HepG2 (cell line): Measurements from ENCODE around the gene PREP. TPM values are rescaled to one million over a fixed set of nuclear protein-coding genes. Genes with fewer than 3 reads are reported as not detected.
A peak's percentile ranks its signal among the peaks of the same experiment; 100 is the strongest.

Source experiments
- FOXO1 ChIP-seq: sonication (generic); formaldehyde crosslinking; IDR thresholded peaks from 2 replicates; pipeline ENCODE4 v1.4.0; 2020; ENCODE audit warnings: missing genetic modification reagents
- HNF1A ChIP-seq, 2 experiments: sonication (generic) in 1 of 2; formaldehyde crosslinking in 1 of 2; IDR thresholded peaks; 2 replicates each; pipeline versions ENCODE4 v1.4.0 to v1.6.1; 2016 to 2020; ENCODE audit warnings: borderline replicate concordance in 1 of 2, low read depth in 1 of 2, mild to moderate bottlenecking in 1 of 2, missing genetic modification reagents in 1 of 2
- NCOA2 ChIP-seq: sonication (generic); formaldehyde crosslinking; IDR thresholded peaks from 2 replicates; pipeline ENCODE4 v1.8.0; 2022; ENCODE audit warnings: inconsistent platforms
- REXO4 ChIP-seq: sonication (generic); formaldehyde crosslinking; IDR thresholded peaks from 2 replicates; pipeline ENCODE4 v1.8.0; 2022; ENCODE audit warnings: missing genetic modification reagents, mild to moderate bottlenecking, borderline replicate concordance
- SETDB1 ChIP-seq: sonication (generic); formaldehyde crosslinking; IDR thresholded peaks from 2 replicates; pipeline ENCODE4 v1.5.1; 2020; ENCODE audit warnings: missing genetic modification reagents, mild to moderate bottlenecking, borderline replicate concordance
- SOX6 ChIP-seq, 2 experiments: fragments of 450-650 bp in 1 of 2; sonication (generic) in 1 of 2; formaldehyde crosslinking in 1 of 2; IDR thresholded peaks; 2 replicates each; pipeline versions ENCODE4 v1.4.0 to v1.6.1; 2017 to 2020; ENCODE audit warnings: antibody characterized with exemption in 1 of 2, mild to moderate bottlenecking in 1 of 2, missing genetic modification reagents in 1 of 2
- SP140L ChIP-seq: sonication (generic); formaldehyde crosslinking; IDR thresholded peaks from 2 replicates; pipeline ENCODE4 v1.4.0; 2020; ENCODE audit warnings: missing genetic modification reagents, borderline replicate concordance
- TARDBP ChIP-seq: sonication (generic); formaldehyde crosslinking; IDR thresholded peaks from 2 replicates; pipeline ENCODE4 v1.8.0; 2022; ENCODE audit warnings: mild to moderate bottlenecking, missing genetic modification reagents
- ZFY ChIP-seq: sonication (generic); formaldehyde crosslinking; IDR thresholded peaks from 2 replicates; pipeline ENCODE4 v1.4.0; 2020; ENCODE audit warnings: missing genetic modification reagents
- ZMYM4 ChIP-seq: sonication (generic); formaldehyde crosslinking; IDR thresholded peaks from 2 replicates; pipeline ENCODE4 v1.8.1; 2023; ENCODE audit warnings: mild to moderate bottlenecking, missing genetic modification reagents
- ZNF264 ChIP-seq: sonication (generic); formaldehyde crosslinking; IDR thresholded peaks from 2 replicates; pipeline ENCODE4 v1.4.0; 2020; ENCODE audit warnings: missing genetic modification reagents
- ZNF430 ChIP-seq: sonication (generic); formaldehyde crosslinking; IDR thresholded peaks from 2 replicates; pipeline ENCODE4 v1.9.0; 2021; ENCODE audit warnings: mild to moderate bottlenecking, missing genetic modification reagents
- ZNF550 ChIP-seq: sonication (generic); formaldehyde crosslinking; IDR thresholded peaks from 2 replicates; pipeline ENCODE4 v1.4.0; 2020; ENCODE audit warnings: mild to moderate bottlenecking, missing genetic modification reagents, borderline replicate concordance
- ZNF572 ChIP-seq: sonication (generic); formaldehyde crosslinking; IDR thresholded peaks from 2 replicates; pipeline ENCODE4 v1.5.1; 2020; ENCODE audit warnings: mild to moderate bottlenecking, missing genetic modification reagents
- ZNF709 ChIP-seq: sonication (generic); formaldehyde crosslinking; IDR thresholded peaks from 2 replicates; pipeline ENCODE4 v1.5.0; 2020; ENCODE audit warnings: mild to moderate bottlenecking, missing genetic modification reagents
- ZNF780A ChIP-seq: sonication (generic); formaldehyde crosslinking; IDR thresholded peaks from 2 replicates; pipeline ENCODE4 v1.8.0; 2022; ENCODE audit warnings: mild to moderate bottlenecking, missing genetic modification reagents, moderate library complexity
- polyA plus RNA-seq, 8 experiments: library from polyadenylated mRNA; depleted of rRNA in 3 of 8; stranded (reverse) in 7 of 8; unstranded in 1 of 8; fragments of >200 nt; fragmentation: Illumina TruSeq in 4 of 8; extraction: Trizol in 4 of 8; gene quantifications; 2 replicates each; pipeline versions ENCODE4 v1.2.1 to v1.2.3, GENCODE V29; 2011 to 2016; ENCODE audit warnings: low read depth in 4 of 8, missing spikeins in 1 of 8, mixed read lengths in 1 of 8; ENCODE audit not compliant: insufficient read depth in 1 of 8
- total RNA-seq, 5 experiments: library from RNA; depleted of rRNA; stranded (reverse); fragments of >200 nt; fragmentation: Illumina TruSeq; extraction: Trizol; gene quantifications; 2 replicates each; pipeline ENCODE4 v1.2.3, GENCODE V29; 2016; ENCODE audit warnings: low read depth in 1 of 5
- TF ChIP-seq, protein P1 (sequence below): sonication (generic); formaldehyde crosslinking; IDR thresholded peaks from 2 replicates; pipeline ENCODE4 v1.8.0; 2022; ENCODE audit warnings: missing genetic modification reagents, low read depth, mild to moderate bottlenecking, borderline replicate concordance
- TF ChIP-seq, protein P2 (sequence below): sonication (generic); formaldehyde crosslinking; IDR thresholded peaks from 2 replicates; pipeline ENCODE4 v1.4.0; 2020; ENCODE audit warnings: missing genetic modification reagents, low read depth, mild to moderate bottlenecking, borderline replicate concordance
- TF ChIP-seq, protein P3 (sequence below): sonication (generic); formaldehyde crosslinking; IDR thresholded peaks from 2 replicates; pipeline ENCODE4 v1.5.1; 2020; ENCODE audit warnings: mild to moderate bottlenecking, missing genetic modification reagents, moderate library complexity

The PREP gene
- total and polyA plus RNA-seq, 2 of the 13 experiments (the other 11 are each of a cell fraction or from before 2014, with no cell fraction given) = 12.6 to 15.9 TPM

DNA sequence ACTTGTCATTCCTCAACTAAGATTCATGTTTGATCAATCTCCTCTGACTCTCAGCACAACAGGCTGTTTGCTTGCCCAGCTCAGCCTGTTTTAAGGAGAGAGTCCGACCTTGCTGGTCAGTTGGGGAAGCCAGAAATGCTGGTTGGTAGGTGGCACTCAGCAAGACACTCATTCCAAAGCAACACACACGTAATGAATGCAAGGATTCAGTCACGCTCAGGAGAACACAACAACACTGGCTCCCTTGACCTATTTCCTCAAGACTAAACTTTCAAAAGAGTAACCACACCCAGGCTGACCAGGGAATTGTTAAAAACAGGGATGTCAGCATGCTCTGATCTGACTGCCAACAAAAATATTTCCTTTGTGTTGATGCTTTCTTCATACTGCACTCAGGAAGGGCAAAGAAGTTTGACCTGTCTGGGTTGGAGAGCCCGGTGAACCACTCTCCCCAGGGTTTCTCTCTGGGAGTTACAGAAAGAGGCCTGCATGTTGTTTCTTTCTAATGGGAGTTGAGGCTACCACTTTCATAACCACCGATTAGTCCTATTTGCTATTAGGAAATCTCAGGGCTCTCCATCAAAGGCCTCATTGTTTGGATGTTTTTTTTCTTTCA is 25.6 kb upstream of the PREP start (continued):
- TF ChIP-seq, protein P1, sequence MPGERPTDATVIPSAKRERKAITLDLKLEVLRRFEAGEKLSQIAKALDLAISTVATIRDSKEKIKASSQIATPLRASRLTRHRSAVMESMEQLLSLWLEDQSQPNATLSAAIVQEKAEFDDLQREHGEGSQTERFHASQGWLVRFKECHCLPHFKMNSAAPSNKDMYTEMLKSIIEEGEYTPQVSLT (CRISPR knock-in tag) = no peak
- TF ChIP-seq HNF1A (IDR thresholded peaks at IDR 0.05; ENCODE audit: low read depth) = no peak
- TF ChIP-seq HNF1A (CRISPR knock-in tag; IDR thresholded peaks at IDR 0.05; ENCODE audit: borderline replicate concordance) = no peak
- TF ChIP-seq ZNF264 (CRISPR knock-in tag) = no peak
- peak; percentile 12; the same call in 1 of the 2 replicates for TF ChIP-seq FOXO1 (CRISPR knock-in tag)
- TF ChIP-seq ZNF430 (CRISPR knock-in tag) = 0 out of 2 replicates have a peak, but pooled peaks have one; percentile 35
- no peak for TF ChIP-seq REXO4 (CRISPR knock-in tag)
- TF ChIP-seq ZNF709 (CRISPR knock-in tag) = no peak
- TF ChIP-seq ZFY (CRISPR knock-in tag) = peak; percentile 28; the same call in 1 of the 2 replicates
- TF ChIP-seq, protein P2, sequence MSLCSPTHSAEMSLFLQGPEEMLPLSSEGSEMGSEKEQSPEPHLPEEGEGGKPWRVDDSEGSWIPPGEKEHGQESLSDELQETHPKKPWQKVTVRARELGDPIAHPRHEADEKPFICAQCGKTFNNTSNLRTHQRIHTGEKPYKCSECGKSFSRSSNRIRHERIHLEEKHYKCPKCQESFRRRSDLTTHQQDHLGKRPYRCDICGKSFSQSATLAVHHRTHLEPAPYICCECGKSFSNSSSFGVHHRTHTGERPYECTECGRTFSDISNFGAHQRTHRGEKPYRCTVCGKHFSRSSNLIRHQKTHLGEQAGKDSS (CRISPR knock-in tag) = no peak
- TF ChIP-seq TARDBP (CRISPR knock-in tag) = no peak
- TF ChIP-seq ZMYM4 = peak; percentile 31; the same call in 1 of the 2 replicates
- no peak for TF ChIP-seq ZNF780A (CRISPR knock-in tag)
- TF ChIP-seq SOX6 (IDR thresholded peaks at IDR 0.05) = no peak
- peak; percentile 83 for TF ChIP-seq SOX6 (CRISPR knock-in tag; IDR thresholded peaks at IDR 0.05)
- TF ChIP-seq ZNF572 (CRISPR knock-in tag) = no peak
- TF ChIP-seq NCOA2 (CRISPR knock-in tag) = peak; percentile 71
- TF ChIP-seq SP140L (CRISPR knock-in tag) = no peak
- TF ChIP-seq, protein P3, sequence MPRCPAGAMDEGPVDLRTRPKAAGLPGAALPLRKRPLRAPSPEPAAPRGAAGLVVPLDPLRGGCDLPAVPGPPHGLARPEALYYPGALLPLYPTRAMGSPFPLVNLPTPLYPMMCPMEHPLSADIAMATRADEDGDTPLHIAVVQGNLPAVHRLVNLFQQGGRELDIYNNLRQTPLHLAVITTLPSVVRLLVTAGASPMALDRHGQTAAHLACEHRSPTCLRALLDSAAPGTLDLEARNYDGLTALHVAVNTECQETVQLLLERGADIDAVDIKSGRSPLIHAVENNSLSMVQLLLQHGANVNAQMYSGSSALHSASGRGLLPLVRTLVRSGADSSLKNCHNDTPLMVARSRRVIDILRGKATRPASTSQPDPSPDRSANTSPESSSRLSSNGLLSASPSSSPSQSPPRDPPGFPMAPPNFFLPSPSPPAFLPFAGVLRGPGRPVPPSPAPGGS = no peak
- TF ChIP-seq SETDB1 (CRISPR knock-in tag) = no peak
- no peak for TF ChIP-seq ZNF550 (CRISPR knock-in tag)
